ENCODE data around the gene KRR1.

- TF ChIP-seq CTCF (IDR thresholded peaks at IDR 0.05), result no peak
- no peak for TF ChIP-seq POLR2A (IDR thresholded peaks at IDR 0.05)
Observed at GRCh38 chr12:75443709-75444108, 67.7 kb downstream of the KRR1 start.
